SK-N-SH (cell line): ENCODE results near the gene USP48. TPM values are rescaled to one million over a fixed set of nuclear protein-coding genes. Genes with fewer than 3 reads are reported as not detected.

Experiments
- CTCF ChIA-PET: fragments of 300-600, 350-600 bp; formaldehyde crosslinking; extraction: SDS; loops from one replicate; lab custom pipeline; 2021; lab: Yijun Ruan, JAX
- POLR2A ChIA-PET: fragments of 350-600 bp; sonication (Branson Sonifier 250); formaldehyde crosslinking; extraction: SDS; loops from one replicate; lab custom pipeline; 2020; ENCODE audit warnings: antibody characterized with exemption, inconsistent platforms; lab: Yijun Ruan, JAX
- DNase-seq: peaks from one replicate; pipeline ENCODE4 v3.0.0; 2012
- H2AFZ ChIP-seq: fragments of 200-600 bp; sonication (generic); 2 replicates; pipeline ENCODE4 v1.8.1; 2016; ENCODE audit warnings: antibody characterized with exemption, mild to moderate bottlenecking, low read depth
- H3F3A ChIP-seq: fragments of 200-600 bp; sonication (generic); replicated peaks from 2 replicates; pipeline ENCODE3; 2016; ENCODE audit warnings: antibody characterized with exemption, mild to moderate bottlenecking; ENCODE audit not compliant: insufficient read depth
- H3K27ac ChIP-seq, 2 experiments: fragments of 200-500 bp in 1 of 2; fragments of 200-600 bp in 1 of 2; sonication (Bioruptor generic) in 1 of 2; sonication (generic), shearing (Covaris generic) in 1 of 2; 2 replicates each; pipeline versions ENCODE4 v1.5.1 to v1.6.1; 2014 to 2016; ENCODE audit warnings: low read depth in 2 of 2, inconsistent platforms in 1 of 2, low read length in 1 of 2, mild to moderate bottlenecking in 1 of 2, mixed read lengths in 1 of 2
- H3K27me3 ChIP-seq: fragments of 200-600 bp; sonication (generic), shearing (Covaris generic); 2 replicates; pipeline ENCODE4 v1.6.1; 2016; ENCODE audit warnings: mixed run types; ENCODE audit not compliant: insufficient read depth
- H3K36me3 ChIP-seq, 2 experiments: fragments of 200-500 bp in 1 of 2; fragments of 200-600 bp in 1 of 2; sonication (Bioruptor generic) in 1 of 2; sonication (generic) in 1 of 2; replicated peaks in 1 of 2; 2 replicates each; pipeline versions ENCODE3 to v1.5.1; 2014 to 2016; ENCODE audit warnings: low read length in 1 of 2, mild to moderate bottlenecking in 1 of 2; ENCODE audit not compliant: insufficient read depth in 2 of 2, control insufficient read depth in 1 of 2
- H3K4me1 ChIP-seq, 2 experiments: fragments of 200-500 bp in 1 of 2; fragments of 200-600 bp in 1 of 2; sonication (Bioruptor generic) in 1 of 2; sonication (generic), shearing (Covaris generic) in 1 of 2; 2 replicates each; pipeline versions ENCODE4 v1.5.1 to v1.6.1; 2014 to 2016; ENCODE audit warnings: low read depth in 1 of 2, low read length in 1 of 2, mixed run types in 1 of 2; ENCODE audit not compliant: insufficient read depth in 2 of 2, control insufficient read depth in 1 of 2
- H3K4me2 ChIP-seq: fragments of 200-600 bp; sonication (generic), shearing (Covaris generic); 2 replicates; pipeline ENCODE4 v1.6.1; 2017; ENCODE audit warnings: mixed run types
- H3K4me3 ChIP-seq, 2 experiments: fragments of 200-500 bp in 1 of 2; fragments of 200-600 bp in 1 of 2; sonication (Bioruptor generic) in 1 of 2; sonication (generic), shearing (Covaris generic) in 1 of 2; 2 replicates each; pipeline versions ENCODE4 v1.5.1 to v1.8.1; 2014 to 2016; ENCODE audit warnings: low read depth in 2 of 2, inconsistent platforms in 1 of 2, low read length in 1 of 2, mild to moderate bottlenecking in 1 of 2, mixed read lengths in 1 of 2, moderate library complexity in 1 of 2
- H3K79me2 ChIP-seq: fragments of 200-600 bp; sonication (generic); 2 replicates; pipeline ENCODE4 v1.8.1; 2017; ENCODE audit warnings: mild to moderate bottlenecking; ENCODE audit not compliant: insufficient read depth
- H3K9ac ChIP-seq: fragments of 200-600 bp; sonication (generic); 2 replicates; pipeline ENCODE4 v1.6.1; 2017; ENCODE audit warnings: mixed run types
- H3K9me2 ChIP-seq: fragments of 200-600 bp; sonication (generic); 2 replicates; pipeline ENCODE4 v1.6.1; 2017; ENCODE audit warnings: mixed run types
- H3K9me3 ChIP-seq: fragments of 200-600 bp; sonication (generic); 2 replicates; pipeline ENCODE4 v1.6.1; 2017; ENCODE audit warnings: mixed run types, mild to moderate bottlenecking, moderate library complexity
- H4K20me1 ChIP-seq: fragments of 200-600 bp; sonication (generic); 2 replicates; pipeline ENCODE4 v1.6.1; 2017; ENCODE audit warnings: mild to moderate bottlenecking, mixed run types; ENCODE audit not compliant: insufficient read depth
- ELF1 ChIP-seq: IDR thresholded peaks from 2 replicates; pipeline ENCODE4 v1.4.0; 2012
- EP300 ChIP-seq, 2 experiments: IDR thresholded peaks; 2 replicates each; pipeline versions ENCODE4 v1.4.0 to v1.6.1; 2012; ENCODE audit warnings: borderline replicate concordance in 1 of 2, low read depth in 1 of 2, low read length in 1 of 2
- FOSL2 ChIP-seq: IDR thresholded peaks from 2 replicates; pipeline ENCODE4 v1.4.0; 2012; ENCODE audit warnings: low read depth, mild to moderate bottlenecking, moderate library complexity, borderline replicate concordance
- FOXM1 ChIP-seq: IDR thresholded peaks from 2 replicates; pipeline ENCODE4 v1.4.0; 2012; ENCODE audit warnings: low read depth, mild to moderate bottlenecking
- GABPA ChIP-seq: IDR thresholded peaks from 2 replicates; pipeline ENCODE4 v1.4.0; 2012; ENCODE audit warnings: low read depth, mild to moderate bottlenecking
- JUND ChIP-seq: IDR thresholded peaks from 2 replicates; pipeline ENCODE4 v1.4.0; 2012
- MAX ChIP-seq: IDR thresholded peaks from 2 replicates; pipeline ENCODE4 v1.4.0; 2012; ENCODE audit warnings: low read depth
- MXI1 ChIP-seq: IDR thresholded peaks from 2 replicates; pipeline ENCODE4 v1.6.1; 2012; ENCODE audit warnings: mild to moderate bottlenecking, low read depth, low read length, improper control_type of control experiment
- NFIC ChIP-seq: IDR thresholded peaks from 2 replicates; pipeline ENCODE4 v1.4.0; 2012; ENCODE audit warnings: borderline replicate concordance
- NRF1 ChIP-seq: IDR thresholded peaks from 2 replicates; pipeline ENCODE4 v1.6.1; 2012; ENCODE audit warnings: low read depth, mild to moderate bottlenecking, low read length
- POLR2AphosphoS5 ChIP-seq: IDR thresholded peaks from 2 replicates; pipeline ENCODE4 v1.6.1; 2012; ENCODE audit warnings: low read depth, low read length
- RFX5 ChIP-seq: IDR thresholded peaks from 2 replicates; pipeline ENCODE4 v1.6.1; 2012; ENCODE audit warnings: mild to moderate bottlenecking, improper control_type of control experiment, low read length
- SMC3 ChIP-seq: IDR thresholded peaks from 2 replicates; pipeline ENCODE4 v1.6.1; 2012; ENCODE audit warnings: low read depth, low read length, improper control_type of control experiment
- TCF12 ChIP-seq: IDR thresholded peaks from 2 replicates; pipeline ENCODE4 v1.4.0; 2012
- TEAD4 ChIP-seq: IDR thresholded peaks from 2 replicates; pipeline ENCODE4 v1.4.0; 2012; ENCODE audit warnings: mild to moderate bottlenecking, borderline replicate concordance; ENCODE audit not compliant: insufficient read depth
- USF1 ChIP-seq: IDR thresholded peaks from 2 replicates; pipeline ENCODE4 v1.4.0; 2012; ENCODE audit warnings: low read depth, borderline replicate concordance
- YY1 ChIP-seq: IDR thresholded peaks from 2 replicates; pipeline ENCODE4 v1.4.0; 2012; ENCODE audit warnings: low read depth, mild to moderate bottlenecking
- ZBTB33 ChIP-seq: IDR thresholded peaks from 2 replicates; pipeline ENCODE4 v1.4.0; 2012; ENCODE audit warnings: low read depth, borderline replicate concordance
- WGBS: methylation state at CpG from one replicate; pipeline ENCODE4 v1.1.6; 2017; ENCODE audit warnings: low lambda C conversion rate; 5-methylcytosine and 5-hydroxymethylcytosine counted together
- polyA plus RNA-seq, 3 experiments: library from polyadenylated mRNA; depleted of rRNA; stranded (reverse); fragments of >200 nt; gene quantifications; 2 replicates each; pipeline ENCODE4 v1.2.3, GENCODE V29; 2012

The USP48 gene
- polyA plus RNA-seq, 1 of the 3 experiments (the other 2 are of a cell fraction) = 13.6 TPM

GRCh38 chr1:21816602-21817302 lies 33.8 kb upstream of the USP48 start:
- Histone ChIP-seq H3K4me3 (no peak overlapping the region), H3F3A (peaks cover 13% of the 10 kb centered on the region), H3K27ac (no peak overlapping the region), H4K20me1 (no peaks in the 10 kb centered on the region), H3K4me1 (no peaks in the 10 kb centered on the region; a peak in 1 of 4 replicates), H2AFZ (no peak overlapping the region), H3K79me2 (no peaks in the 10 kb centered on the region), H3K4me2 (no peak overlapping the region), H3K36me3 (no peaks in the 10 kb centered on the region), H3K27me3 (no peaks in the 10 kb centered on the region), H3K9me3 (no peaks in the 10 kb centered on the region), H3K9me2 (no peaks in the 10 kb centered on the region), H3K9ac (no peak overlapping the region)
- no peak for TF ChIP-seq RFX5
- 0 out of 2 replicates have a peak, but pooled peaks have one; percentile 10 for TF ChIP-seq USF1
- TF ChIP-seq FOSL2 = peak; percentile 55
- TF ChIP-seq ZBTB33 = no peak
- TF ChIP-seq JUND = peak; percentile 43; the same call in 1 of the 2 replicates
- TF ChIP-seq TEAD4 = 0 out of 2 replicates have a peak, but pooled peaks have one; percentile 25
- peak; percentile 45; the same call in 1 of the 2 replicates for TF ChIP-seq TCF12
- CTCF ChIA-PET = no interaction called here
- DNase-seq = no peak
- 73% methylated on average over 8 of the region's 8 CpGs for WGBS
- POLR2A ChIA-PET = no interaction called here

- H3K79me2 ChIP-seq = no peaks in the 10 kb centered on the region
- DNase-seq = peak; percentile 16
- no peaks in the 10 kb centered on the region for H4K20me1 ChIP-seq
- TF ChIP-seq JUND (no peak), MAX (no peak), GABPA (no peak), NFIC (no peak), ELF1 (no peak), TCF12 (no peak), YY1 (no peak), MXI1 (no peak), EP300 (IDR thresholded peaks at IDR 0.05; ENCODE audit: borderline replicate concordance in 1 of 2, low read depth in 1 of 2, low read length in 1 of 2) (no peak), SMC3 (no peak), POLR2AphosphoS5 (no peak), NRF1 (no peak), FOXM1 (no peak)
- H3K9me3 ChIP-seq = no peaks in the 10 kb centered on the region
- H3K27ac ChIP-seq = no peak overlapping the region
- no peak overlapping the region for H3K4me2 ChIP-seq
- no peaks in the 10 kb centered on the region for H3K27me3 ChIP-seq
- H3K9ac ChIP-seq = no peak overlapping the region
- H3F3A ChIP-seq = peaks cover 13% of the 10 kb centered on the region
- WGBS = over 99% methylated on average over 12 of the region's 12 CpGs
- no peak overlapping the region for H2AFZ ChIP-seq
- POLR2A ChIA-PET = no interaction called here
- CTCF ChIA-PET = interaction anchor here (1.2 to 1.3 kb wide), 2 partner anchors 9 to 33 kb away, joined by 3 to 4 read pairs; no protein-coding TSS in a partner anchor
- H3K36me3 ChIP-seq = no peaks in the 10 kb centered on the region
- H3K4me1 ChIP-seq = no peaks in the 10 kb centered on the region; a peak in 1 of 4 replicates
- H3K9me2 ChIP-seq = no peaks in the 10 kb centered on the region
- no peak overlapping the region for H3K4me3 ChIP-seq
These were observed 32.9 kb upstream of the USP48 start for GRCh38 chr1:21815724-21816321.
